HG03280 (cell line): ENCODE results near the gene MACROD2.
A peak's percentile ranks its signal among the peaks of the same experiment; 100 is the strongest.
"Not testable (repeated sequence)": the region's sequence is repeated elsewhere in the genome, so short reads cannot be mapped to it uniquely, and the experiment has no call there.

ENCODE experiments used
- ATAC-seq: cut with Tn5 transposase; IDR thresholded peaks from one replicate; pipeline ENCODE4 v1.9.1; 2021; ENCODE audit warnings: mild to moderate bottlenecking, moderate library complexity; ENCODE audit not compliant: unreplicated experiment

MACROD2 gene

DNA sequence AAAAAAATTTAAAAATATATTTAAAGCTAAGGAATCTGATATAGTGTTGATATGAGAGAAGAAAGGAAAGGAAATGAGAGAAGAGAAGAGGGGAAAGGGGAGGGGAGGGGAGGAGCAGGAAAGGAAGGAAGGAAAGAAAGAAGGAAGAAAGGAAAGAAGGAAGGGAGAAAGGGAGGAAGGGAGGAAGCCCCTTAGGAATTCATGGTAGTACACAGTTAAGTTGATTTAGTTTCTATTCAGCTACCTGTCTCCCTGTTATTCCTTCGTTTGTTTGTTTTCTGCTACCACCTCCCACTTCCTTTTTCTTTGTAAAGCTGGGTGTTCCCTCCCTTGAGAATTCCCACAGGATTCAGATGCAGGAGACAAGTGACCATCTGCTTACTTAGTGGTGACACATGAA, 1367.5 kb downstream of the MACROD2 start:
- ATAC-seq, result no peak

- ATAC-seq, result no peak
These were observed 1369.5 kb downstream of the MACROD2 start for GRCh38 chr20:15364781-15365180.

- ATAC-seq, result no peak
These were observed 1375.1 kb downstream of the MACROD2 start for GRCh38 chr20:15370370-15370769.

DNA sequence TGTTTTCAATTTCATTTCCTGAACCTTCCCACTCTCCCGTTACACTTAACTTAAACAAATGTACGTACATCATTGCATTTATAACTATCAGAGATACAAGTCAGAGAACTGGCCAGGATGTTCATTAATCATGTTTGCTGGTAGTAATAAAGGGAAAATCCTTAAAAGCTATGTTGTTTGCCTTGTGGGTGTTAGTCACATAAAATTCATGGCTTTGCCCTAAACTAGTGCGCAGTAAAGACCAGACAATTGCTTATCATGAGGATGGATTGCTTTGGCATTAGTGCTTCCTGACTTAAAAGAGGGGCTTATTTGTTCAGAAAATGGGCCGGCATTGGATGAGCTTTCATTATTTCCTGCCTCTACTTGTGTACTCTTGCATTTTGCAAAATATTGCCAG, 1379.4 kb downstream of the MACROD2 start:
- no peak for ATAC-seq

GRCh38 chr20:15375836-15376235, 1380.5 kb downstream of the MACROD2 start:
- ATAC-seq, result no peak

DNA sequence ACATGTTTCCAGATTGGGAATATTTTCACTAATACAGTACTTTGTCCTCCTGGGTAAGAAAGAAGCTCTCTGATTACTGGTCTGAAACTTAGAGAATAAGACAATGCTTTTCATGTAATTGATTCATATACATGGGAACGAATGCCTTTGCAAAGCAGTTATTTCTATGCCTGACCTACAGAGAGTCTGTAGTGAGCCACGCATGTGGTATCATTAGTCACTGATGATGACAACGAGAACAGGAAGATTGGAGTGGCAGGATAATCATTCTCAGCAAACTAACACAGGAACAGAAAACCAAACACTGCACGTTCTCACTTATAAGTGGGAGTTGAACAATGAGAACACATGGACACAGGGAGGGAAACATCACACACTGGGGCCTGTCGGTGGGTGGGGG, 1382.3 kb downstream of the MACROD2 start:
- not testable (repeated sequence) for ATAC-seq

GRCh38 chr20:15378151-15378550, 1382.8 kb downstream of the MACROD2 start:
- ATAC-seq, result no peak

DNA sequence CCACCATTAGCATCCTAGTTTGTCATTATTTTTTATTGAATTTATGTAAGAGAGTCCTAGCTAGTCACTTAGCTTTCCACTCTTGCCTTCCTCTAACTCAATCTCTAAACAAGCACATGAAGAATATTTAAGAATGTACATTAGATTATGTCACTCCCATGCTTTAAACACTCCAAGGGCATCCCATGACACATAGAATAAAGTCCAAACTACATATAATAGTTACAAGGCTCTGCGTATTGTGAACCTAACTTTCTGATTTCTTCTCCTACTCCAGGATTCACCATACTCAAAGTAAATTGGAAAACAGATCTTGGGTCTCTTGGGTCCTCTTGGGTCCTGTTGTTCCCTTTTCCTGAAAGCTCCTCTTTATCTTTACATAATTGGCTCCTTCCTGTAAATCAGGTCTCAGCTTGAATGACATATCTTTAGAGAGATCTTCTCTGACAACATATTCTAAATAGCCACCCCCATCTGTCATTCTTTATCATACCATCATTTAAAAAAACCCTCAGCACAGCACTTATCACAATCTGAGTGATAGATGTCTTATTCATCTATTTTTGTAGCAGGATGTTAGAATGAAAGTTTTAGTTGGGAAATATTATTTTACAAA, 1384.5 kb downstream of the MACROD2 start:
- ATAC-seq, result no peak

DNA sequence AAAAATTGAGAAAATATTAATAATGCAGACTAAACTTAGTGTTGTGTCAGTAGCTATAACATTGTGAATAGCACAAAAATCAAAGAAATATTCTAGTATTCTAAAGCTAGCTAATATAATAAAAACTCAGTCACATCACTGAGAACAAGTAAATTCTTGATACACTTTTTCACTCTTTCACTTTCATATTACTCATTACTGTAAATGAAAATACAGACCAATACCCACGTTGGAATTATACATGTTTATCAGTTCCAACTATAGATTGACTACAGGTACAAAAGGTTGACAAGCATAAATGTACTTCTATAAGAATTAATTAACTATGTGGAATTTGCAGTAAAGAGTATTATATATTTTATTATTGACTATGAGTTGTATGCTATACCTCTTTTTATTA, 1385.5 kb downstream of the MACROD2 start:
- peak; percentile 75 for ATAC-seq

DNA sequence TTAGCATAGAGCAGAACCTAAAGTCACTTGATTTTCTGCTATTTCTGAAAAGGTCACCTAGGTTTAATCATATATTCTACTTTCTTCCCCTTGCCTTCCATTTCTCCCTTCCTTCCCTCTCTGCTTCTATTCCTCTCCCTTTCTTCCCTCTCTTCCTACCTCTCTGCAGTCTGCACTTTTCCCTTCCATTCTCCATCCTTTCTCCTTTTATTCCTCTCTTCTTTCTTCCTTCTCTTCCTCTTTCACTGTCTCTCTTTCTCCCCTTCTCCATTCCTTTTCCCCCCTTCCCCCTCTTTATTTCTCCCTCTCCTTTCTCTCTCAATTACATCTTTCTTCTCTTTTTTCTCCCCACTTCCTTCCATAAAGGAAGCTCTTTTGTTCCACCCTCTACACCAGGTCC, 1391.9 kb downstream of the MACROD2 start:
- no peak for ATAC-seq

GRCh38 chr20:15395457-15395856, 1400.1 kb downstream of the MACROD2 start:
- no peak for ATAC-seq

DNA sequence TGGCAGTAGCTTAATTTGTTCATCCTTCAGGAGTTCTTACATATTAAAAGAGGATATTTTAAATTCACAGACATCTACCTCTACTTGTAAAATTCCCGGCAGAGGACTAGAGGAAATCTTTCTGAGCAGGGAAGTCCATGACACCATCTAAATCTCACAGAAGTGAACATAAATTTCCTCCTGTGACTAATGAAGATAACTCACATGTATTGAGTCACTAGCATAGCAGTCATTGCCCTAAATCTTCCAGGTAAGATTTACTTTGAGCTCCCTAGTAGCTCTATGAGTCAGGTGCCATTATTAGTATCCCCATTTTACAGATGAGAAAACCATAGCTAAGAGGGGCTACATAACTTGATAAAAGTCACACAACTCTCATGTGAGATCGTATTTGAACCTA, 1400.7 kb downstream of the MACROD2 start:
- no peak for ATAC-seq

DNA sequence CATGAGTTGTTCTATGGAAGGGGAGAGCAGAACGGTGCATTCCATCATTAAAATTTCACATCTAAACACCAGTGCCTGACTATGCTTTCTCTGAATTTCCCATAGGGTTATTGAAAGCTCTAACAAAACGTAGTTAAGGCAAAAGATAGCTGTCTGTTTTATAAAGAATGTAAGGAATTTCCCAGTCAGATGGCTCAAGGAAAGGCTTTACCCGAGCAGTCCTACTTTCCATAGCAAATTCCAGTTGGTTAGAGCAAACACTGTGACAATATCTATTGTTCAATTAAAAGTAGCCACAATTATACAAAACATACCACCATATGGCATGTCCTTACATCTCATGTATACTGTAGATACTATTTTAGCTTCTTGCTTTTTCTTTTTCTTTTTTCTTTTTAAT, 1401.6 kb downstream of the MACROD2 start:
- ATAC-seq, result no peak

DNA sequence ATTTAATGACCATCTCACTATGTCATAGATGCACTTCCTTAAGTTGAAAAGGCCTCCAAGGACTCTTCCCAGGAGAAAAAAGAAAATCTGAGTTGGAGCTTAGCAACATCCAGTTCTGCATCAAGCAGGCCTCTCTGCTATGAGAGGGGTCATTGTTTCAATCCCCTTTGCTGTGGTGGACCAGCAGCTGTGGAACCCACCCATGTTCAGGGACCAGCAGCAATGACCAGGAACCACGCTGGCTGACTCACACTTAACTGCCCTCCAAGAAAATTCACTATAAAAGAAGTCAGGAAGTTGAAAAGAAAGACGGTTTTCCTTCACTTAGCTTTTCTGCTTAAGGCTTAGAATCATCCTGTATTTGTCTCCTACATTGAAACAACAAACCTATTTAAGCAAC, 1404.5 kb downstream of the MACROD2 start:
- no peak for ATAC-seq

DNA sequence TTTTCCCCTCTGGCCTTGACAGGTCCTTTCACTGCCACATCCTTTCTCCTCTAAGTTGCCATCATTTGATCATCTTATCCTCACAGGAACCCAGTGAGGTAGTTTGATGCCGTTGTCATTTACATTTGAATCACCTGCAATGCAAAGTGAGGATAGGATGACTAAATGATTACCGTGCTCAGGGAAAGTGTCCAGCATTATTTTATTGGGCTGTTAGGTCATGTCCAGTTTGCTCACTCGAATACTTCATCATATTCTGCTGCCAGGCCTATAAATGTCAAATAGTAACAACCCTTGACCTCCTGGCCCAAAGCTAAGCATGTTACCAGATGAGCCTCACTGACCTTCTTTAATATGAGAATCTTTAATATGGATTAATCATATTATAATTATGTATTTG, 1410.8 kb downstream of the MACROD2 start:
- no peak for ATAC-seq

DNA sequence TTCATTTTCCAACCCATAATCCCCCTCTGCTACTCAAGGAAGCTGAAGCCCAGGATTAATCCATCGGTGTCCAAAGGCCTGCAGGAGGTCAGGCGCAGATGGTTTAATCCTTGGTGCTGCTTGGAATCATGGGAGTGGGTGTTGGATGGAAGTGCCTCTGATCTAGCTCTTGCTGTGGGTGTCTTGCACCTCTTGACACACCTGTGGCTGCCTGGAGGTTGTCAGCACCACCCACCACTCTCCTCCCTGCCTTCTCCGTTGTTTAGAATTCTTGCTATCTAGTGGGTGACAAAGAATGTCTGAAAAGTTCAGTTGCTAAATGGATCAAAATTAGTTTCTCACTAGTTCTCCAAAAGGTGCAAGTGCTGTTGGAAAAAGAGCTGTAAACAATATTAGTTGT, 1416.5 kb downstream of the MACROD2 start:
- ATAC-seq, result no peak

- ATAC-seq, result no peak
These were observed 1420.6 kb downstream of the MACROD2 start for GRCh38 chr20:15415908-15416307.

DNA sequence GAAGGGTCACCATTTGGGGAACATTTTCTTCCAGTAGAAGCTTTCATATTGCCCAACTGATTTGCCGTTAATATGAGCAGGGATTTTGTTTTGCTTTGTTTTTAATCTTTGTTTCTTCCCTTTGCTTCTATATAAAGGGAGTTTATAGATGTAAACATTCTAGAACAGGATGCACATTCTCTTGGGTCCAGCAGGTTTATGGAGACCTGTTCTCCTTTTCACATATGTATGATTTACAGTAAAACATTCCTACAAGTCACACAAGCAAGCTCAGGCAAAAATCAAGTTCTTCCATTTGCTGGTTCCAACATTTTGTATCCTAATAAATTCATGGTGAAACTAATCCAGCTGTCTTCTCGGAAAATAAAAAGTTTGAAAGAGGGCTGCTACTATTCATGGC, 1424.5 kb downstream of the MACROD2 start:
- ATAC-seq, result no peak

DNA sequence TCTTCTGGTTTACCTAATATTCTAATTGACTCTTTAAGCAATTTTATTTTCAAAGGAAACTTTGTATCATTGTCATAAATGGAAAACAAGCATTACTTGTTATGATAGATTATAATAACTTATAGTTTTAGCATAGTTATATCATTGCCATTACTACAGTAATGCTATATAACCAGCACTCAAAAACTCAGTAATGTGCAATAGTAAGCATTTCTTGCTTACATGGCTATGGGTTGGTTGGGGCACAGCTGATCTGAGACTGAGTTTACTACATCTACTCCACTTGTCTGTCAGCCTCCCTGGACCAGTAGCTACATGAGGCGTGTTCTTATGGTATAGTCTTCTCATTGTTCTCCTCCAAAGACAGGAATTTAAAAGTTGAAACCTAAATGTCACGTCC, 1427.7 kb downstream of the MACROD2 start:
- ATAC-seq, result no peak

DNA sequence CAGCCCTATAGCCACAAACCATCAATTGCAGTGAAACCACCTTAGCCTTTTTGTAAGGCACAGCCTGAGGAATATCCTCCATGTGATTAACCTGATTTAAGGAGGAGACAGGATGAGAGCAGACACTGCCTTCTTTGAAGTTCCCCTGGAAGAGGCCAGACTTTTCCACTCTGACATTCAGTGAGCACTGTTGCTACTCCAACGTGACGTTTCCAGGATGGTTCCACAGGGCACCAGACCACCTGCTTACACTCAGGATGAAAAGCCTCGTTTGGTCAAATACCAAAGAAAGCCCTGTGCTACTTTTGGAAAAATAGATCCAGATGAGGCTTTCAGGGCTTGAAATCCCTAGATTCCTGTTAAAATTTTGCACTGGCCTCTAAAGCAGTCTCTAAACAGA, 1444.2 kb downstream of the MACROD2 start:
- no peak for ATAC-seq

DNA sequence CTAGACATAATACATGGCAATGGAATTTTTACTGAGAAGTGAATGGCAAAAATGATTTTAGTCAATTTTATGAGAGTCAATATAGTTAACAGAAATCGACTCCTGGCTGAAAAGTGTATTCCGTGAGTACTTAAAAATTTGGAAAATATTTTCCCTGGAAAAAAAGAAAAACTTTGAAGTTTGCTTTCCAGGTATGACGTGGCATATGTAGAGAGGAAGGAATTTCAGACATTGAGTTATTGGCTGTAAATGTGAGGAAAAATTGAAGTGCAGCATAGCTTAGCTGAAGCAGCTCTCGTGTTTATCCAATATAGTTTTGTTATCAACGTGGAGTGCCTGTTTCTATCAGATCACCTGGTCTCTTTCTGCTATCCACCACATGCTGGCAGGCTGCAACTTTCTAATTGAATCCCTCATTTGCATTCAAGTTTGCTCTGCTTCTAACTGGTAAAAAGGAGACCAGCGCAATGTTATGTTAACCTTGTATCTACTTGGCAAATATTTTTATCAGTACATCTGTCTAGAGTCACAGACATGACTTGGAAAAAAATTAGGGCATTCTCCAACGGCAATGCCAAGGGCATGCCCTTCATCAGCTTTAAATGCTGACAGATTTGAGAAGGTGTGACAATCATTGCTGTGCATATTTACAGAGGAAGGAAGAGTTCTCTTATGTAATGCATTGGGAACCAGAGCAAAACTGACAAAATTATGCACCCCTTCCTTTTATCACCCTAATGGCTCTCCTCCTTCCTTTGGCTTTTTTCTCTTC, 1444.9 kb downstream of the MACROD2 start:
- ATAC-seq, result peak; percentile 50

GRCh38 chr20:15445056-15445840, 1449.9 kb downstream of the MACROD2 start:
- ATAC-seq, result no peak
